Measurements from ENCODE around the gene RAB11FIP4. TPM values are rescaled to one million over a fixed set of nuclear protein-coding genes. Genes with fewer than 3 reads are reported as not detected.

Gene RAB11FIP4
- total RNA-seq, 3 donors from 2014 or later (not counting 1 experiment from before 2014, with no cell fraction given) = 81.4 to 121 (median 102) TPM

DNA sequence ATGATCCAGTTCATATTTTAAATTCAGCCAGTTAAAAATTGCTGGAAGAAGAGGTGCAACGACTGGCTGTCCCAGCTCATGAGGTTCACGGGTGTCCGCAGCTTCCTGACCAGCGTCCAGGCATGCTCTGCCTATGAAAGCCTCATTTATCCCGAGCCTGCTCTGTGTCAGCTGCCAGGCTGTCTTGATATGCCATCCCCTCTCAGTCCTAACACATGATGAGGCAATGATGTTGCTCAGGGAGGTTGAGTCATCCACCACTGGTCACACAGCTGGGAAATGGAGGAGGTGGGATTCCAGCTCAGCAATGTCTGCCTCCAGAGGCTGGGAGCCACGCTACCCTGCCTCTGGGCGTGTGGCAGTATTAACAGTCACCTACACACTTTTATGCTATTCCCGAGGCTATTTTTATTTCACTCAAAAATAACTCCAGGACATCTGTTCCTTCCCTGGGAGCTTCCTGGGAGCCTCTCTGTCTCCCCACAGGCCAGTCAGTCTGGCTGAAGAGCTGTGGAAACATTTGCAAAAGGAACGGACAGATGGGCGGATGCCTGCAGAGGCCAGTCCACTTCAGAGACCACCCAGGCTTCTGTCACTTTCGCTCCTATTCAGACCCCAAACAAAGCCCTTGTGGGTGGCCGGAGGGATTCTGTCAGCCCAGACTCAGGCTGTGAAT is 22.5 kb downstream of the RAB11FIP4 start:
- Histone ChIP-seq H3K27ac (ENCODE audit: low read length) (no peak overlapping the region), H3K9me3 (ENCODE audit: control insufficient read depth, insufficient read depth, low read length) (no peaks in the 10 kb centered on the region), H3K4me1 (ENCODE audit: control insufficient read depth, insufficient read depth, low read length) (peaks cover 3% of the 10 kb centered on the region), H3K36me3 (ENCODE audit: control insufficient read depth, insufficient read depth, low read length) (no peaks in the 10 kb centered on the region), H3K4me3 (ENCODE audit: low read length) (no peak overlapping the region), H3K27me3 (ENCODE audit: control insufficient read depth, insufficient read depth, low read length) (no peaks in the 10 kb centered on the region)
- intact Hi-C loops (cut with micrococcal nuclease) = no loop called here
- H3K4me3 Mint-ChIP-seq = no peak overlapping the region
- H3K27ac Mint-ChIP-seq = no peak overlapping the region
- H3K27me3 Mint-ChIP-seq (ENCODE audit: low read depth in 2 of 2) = no peaks in the 10 kb centered on the region
- ATAC-seq (no peak), DNase-seq (no peak)
- 84% methylated on average over 12 of the region's 12 CpGs for WGBS (ENCODE audit: insufficient coverage)
- no peaks in the 10 kb centered on the region for H3K9me3 Mint-ChIP-seq
- TF ChIP-seq, protein P1, sequence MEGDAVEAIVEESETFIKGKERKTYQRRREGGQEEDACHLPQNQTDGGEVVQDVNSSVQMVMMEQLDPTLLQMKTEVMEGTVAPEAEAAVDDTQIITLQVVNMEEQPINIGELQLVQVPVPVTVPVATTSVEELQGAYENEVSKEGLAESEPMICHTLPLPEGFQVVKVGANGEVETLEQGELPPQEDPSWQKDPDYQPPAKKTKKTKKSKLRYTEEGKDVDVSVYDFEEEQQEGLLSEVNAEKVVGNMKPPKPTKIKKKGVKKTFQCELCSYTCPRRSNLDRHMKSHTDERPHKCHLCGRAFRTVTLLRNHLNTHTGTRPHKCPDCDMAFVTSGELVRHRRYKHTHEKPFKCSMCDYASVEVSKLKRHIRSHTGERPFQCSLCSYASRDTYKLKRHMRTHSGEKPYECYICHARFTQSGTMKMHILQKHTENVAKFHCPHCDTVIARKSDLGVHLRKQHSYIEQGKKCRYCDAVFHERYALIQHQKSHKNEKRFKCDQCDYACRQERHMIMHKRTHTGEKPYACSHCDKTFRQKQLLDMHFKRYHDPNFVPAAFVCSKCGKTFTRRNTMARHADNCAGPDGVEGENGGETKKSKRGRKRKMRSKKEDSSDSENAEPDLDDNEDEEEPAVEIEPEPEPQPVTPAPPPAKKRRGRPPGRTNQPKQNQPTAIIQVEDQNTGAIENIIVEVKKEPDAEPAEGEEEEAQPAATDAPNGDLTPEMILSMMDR (IDR thresholded peaks at IDR 0.05) = no peak
- H3K36me3 Mint-ChIP-seq = no peaks in the 10 kb centered on the region
- H3K4me1 Mint-ChIP-seq = no peaks in the 10 kb centered on the region

DNA sequence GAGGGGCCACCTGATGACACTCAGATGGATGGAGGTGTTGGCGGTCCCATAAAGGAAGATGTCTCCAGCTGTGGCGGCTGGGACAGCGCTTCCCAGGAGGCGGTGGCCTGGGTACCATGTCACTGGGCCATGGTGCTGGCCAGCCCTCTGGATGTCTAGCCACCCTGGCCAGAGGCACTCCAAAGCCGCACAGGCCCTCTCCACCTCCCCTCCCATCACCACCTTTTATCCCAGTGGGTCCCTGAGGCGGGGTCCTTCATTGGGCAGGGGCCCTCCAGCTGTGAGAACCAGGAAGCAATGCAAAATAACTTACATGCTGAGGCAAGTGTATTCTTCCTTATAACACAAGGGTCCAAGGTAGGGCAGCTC is 23.1 kb downstream of the RAB11FIP4 start:
- Histone ChIP-seq H3K36me3 (ENCODE audit: control insufficient read depth, insufficient read depth, low read length) (no peaks in the 10 kb centered on the region), H3K27ac (ENCODE audit: low read length) (no peak overlapping the region), H3K27me3 (ENCODE audit: control insufficient read depth, insufficient read depth, low read length) (no peaks in the 10 kb centered on the region), H3K4me3 (ENCODE audit: low read length) (no peak overlapping the region), H3K4me1 (ENCODE audit: control insufficient read depth, insufficient read depth, low read length) (peaks cover 3% of the 10 kb centered on the region), H3K9me3 (ENCODE audit: control insufficient read depth, insufficient read depth, low read length) (no peaks in the 10 kb centered on the region)
- Mint-ChIP-seq H3K4me1 (no peaks in the 10 kb centered on the region), H3K4me3 (no peak overlapping the region), H3K36me3 (no peaks in the 10 kb centered on the region), H3K27me3 (ENCODE audit: low read depth in 2 of 2) (no peaks in the 10 kb centered on the region), H3K27ac (no peak overlapping the region), H3K9me3 (no peaks in the 10 kb centered on the region)
- WGBS (ENCODE audit: insufficient coverage) = 94% methylated on average over 6 of the region's 6 CpGs
- DNase-seq (no peak), ATAC-seq (no peak)
- intact Hi-C loops (cut with micrococcal nuclease) = no loop called here
- TF ChIP-seq, protein P1 (IDR thresholded peaks at IDR 0.05) = no peak

DNA sequence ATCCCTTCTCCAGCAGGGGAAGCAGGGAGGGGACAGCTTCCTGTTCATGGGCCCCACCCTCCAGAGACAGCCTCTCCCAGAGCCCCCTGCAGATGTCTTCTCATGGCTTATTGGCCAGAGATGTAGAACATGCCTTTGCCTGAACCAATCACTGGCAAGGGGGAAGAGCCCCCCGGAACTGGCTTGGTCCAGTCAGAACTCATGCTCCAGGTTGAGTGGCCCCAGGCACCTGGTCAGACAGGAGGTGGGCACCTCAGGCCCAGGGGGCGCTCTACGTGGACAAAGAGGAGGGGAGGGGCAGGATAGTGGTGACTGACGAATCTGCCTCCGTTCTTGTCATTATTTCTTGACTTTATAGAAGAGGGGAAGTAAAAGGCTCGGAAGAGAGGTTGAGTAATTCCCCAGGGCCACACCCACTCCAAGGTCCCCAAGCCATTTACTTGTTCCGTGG is 23.6 kb downstream of the RAB11FIP4 start:
- ATAC-seq = no peak
- Mint-ChIP-seq H3K4me1 (no peaks in the 10 kb centered on the region), H3K27ac (no peak overlapping the region), H3K36me3 (no peaks in the 10 kb centered on the region), H3K9me3 (no peaks in the 10 kb centered on the region), H3K27me3 (ENCODE audit: low read depth in 2 of 2) (no peaks in the 10 kb centered on the region), H3K4me3 (no peak overlapping the region)
- intact Hi-C loops (cut with micrococcal nuclease) = no loop called here
- H3K4me1 ChIP-seq (ENCODE audit: control insufficient read depth, insufficient read depth, low read length) = peaks cover 3% of the 10 kb centered on the region
- H3K27me3 ChIP-seq (ENCODE audit: control insufficient read depth, insufficient read depth, low read length) = no peaks in the 10 kb centered on the region
- TF ChIP-seq, protein P1 (IDR thresholded peaks at IDR 0.05) = no peak
- 36% methylated on average over 6 of the region's 7 CpGs for WGBS (ENCODE audit: insufficient coverage)
- no peak overlapping the region for H3K4me3 ChIP-seq (ENCODE audit: low read length)
- no peak for DNase-seq
- H3K27ac ChIP-seq (ENCODE audit: low read length) = no peak overlapping the region
- H3K9me3 ChIP-seq (ENCODE audit: control insufficient read depth, insufficient read depth, low read length) = no peaks in the 10 kb centered on the region
- no peaks in the 10 kb centered on the region for H3K36me3 ChIP-seq (ENCODE audit: control insufficient read depth, insufficient read depth, low read length)

Data from natural killer cell (primary cell).